HepG2 (cell line): ENCODE results near the gene MEGF6. TPM values are rescaled to one million over a fixed set of nuclear protein-coding genes. Genes with fewer than 3 reads are reported as not detected.

Experiments
- ATAC-seq: fragments of 200-7000 bp; cut with Tn5 transposase; 3 replicates; pipeline ENCODE4 v1.9.1; 2020; ENCODE audit warnings: mild to moderate bottlenecking, moderate library complexity
- BruUV-seq: library from RNA; stranded (reverse); fragments of 400-500 nt; replicated peaks from 2 replicates; lab custom pipeline; 2021; lab: Mats Ljungman, UMichigan
- CTCF ChIA-PET: fragments of 300-600 bp; formaldehyde crosslinking; extraction: SDS; loops from one replicate; lab custom pipeline; 2021; ENCODE audit warnings: low total read pairs, inconsistent platforms, low intra/inter-chr PET ratio; lab: Yijun Ruan, JAX
- POLR2A ChIA-PET: fragments of 350-600 bp; sonication (Branson Sonifier 250); formaldehyde crosslinking; loops from one replicate; lab custom pipeline; 2020; ENCODE audit warnings: antibody characterized with exemption, inconsistent platforms; lab: Yijun Ruan, JAX
- DNase-seq: peaks from one replicate; pipeline ENCODE4 v3.0.0-alpha.2; 2015; ENCODE audit warnings: low spot score
- FAIRE-seq: peaks from 3 replicates; lab custom pipeline; 2011; peaks lifted over from hg19 to GRCh38; lab: Jason Lieb, UNC
- H2AFZ ChIP-seq: one replicate; pipeline ENCODE4 v1.6.1; 2011; ENCODE audit warnings: low read length, inconsistent platforms
- H3K27ac ChIP-seq: fragments of 300-600 bp; 3 replicates; pipeline ENCODE4 v1.8.0; 2011; ENCODE audit warnings: mixed run types, mild to moderate bottlenecking, mixed read lengths, low read length, inconsistent platforms; ENCODE audit not compliant: insufficient read depth; ENCODE audit errors: extremely low read length
- H3K27me3 ChIP-seq, 2 experiments: fragments of 200-600 bp in 1 of 2; 2 replicates in 1 of 2; 3 replicates in 1 of 2; pipeline versions ENCODE4 v1.6.0 to v1.8.0; 2011; ENCODE audit warnings: low read length in 2 of 2, mild to moderate bottlenecking in 2 of 2, moderate library complexity in 2 of 2, inconsistent platforms in 1 of 2; ENCODE audit not compliant: insufficient read depth in 2 of 2, control insufficient read depth in 1 of 2
- H3K36me3 ChIP-seq, 2 experiments: fragments of 200-600 bp in 1 of 2; replicated peaks in 1 of 2; 2 replicates in 1 of 2; 3 replicates in 1 of 2; pipeline versions ENCODE4 v1.5.1 to v1.8.0; 2011; ENCODE audit warnings: low read length in 2 of 2, inconsistent platforms in 1 of 2; ENCODE audit not compliant: insufficient read depth in 2 of 2, control insufficient read depth in 1 of 2
- H3K4me1 ChIP-seq: 2 replicates; pipeline ENCODE4 v1.5.1; 2012; ENCODE audit warnings: low read length, inconsistent platforms; ENCODE audit not compliant: insufficient read depth
- H3K4me2 ChIP-seq: 2 replicates; pipeline ENCODE4 v1.6.0; 2011; ENCODE audit warnings: low read depth, low read length, inconsistent platforms
- H3K4me3 ChIP-seq, 3 experiments: fragments of 200-600 bp in 1 of 3; sonication (generic), shearing (Covaris generic) in 1 of 3; replicated peaks in 1 of 3; 2 replicates each; pipeline ENCODE4 v1.5.1; 2011 to 2016; ENCODE audit warnings: low read length in 3 of 3, inconsistent platforms in 2 of 3, low read depth in 2 of 3, mild to moderate bottlenecking in 2 of 3, control low read depth in 1 of 3, mixed read lengths in 1 of 3; ENCODE audit not compliant: insufficient read depth in 1 of 3
- H3K79me2 ChIP-seq: one replicate; pipeline ENCODE4 v1.6.1; 2011; ENCODE audit warnings: low read length, inconsistent platforms; ENCODE audit not compliant: insufficient read depth
- H3K9ac ChIP-seq: 2 replicates; pipeline ENCODE4 v1.6.0; 2011; ENCODE audit warnings: mild to moderate bottlenecking, low read depth, low read length, inconsistent platforms; ENCODE audit not compliant: insufficient read depth
- H3K9me3 ChIP-seq: 2 replicates; pipeline ENCODE4 v1.5.1; 2012; ENCODE audit warnings: mild to moderate bottlenecking, low read length
- H4K20me1 ChIP-seq: 2 replicates; pipeline ENCODE4 v1.6.0; 2011; ENCODE audit warnings: inconsistent platforms, mild to moderate bottlenecking, low read length, moderate library complexity; ENCODE audit not compliant: insufficient read depth
- AGO2 ChIP-seq: fragments of 200-400 bp; formaldehyde crosslinking; optimal IDR thresholded peaks from 2 replicates; pipeline ENCODE3; 2017; ENCODE audit warnings: mild to moderate bottlenecking, low read depth, low read length, moderate library complexity
- CCAR2 ChIP-seq: fragments of 200-400 bp; formaldehyde crosslinking; optimal IDR thresholded peaks from 2 replicates; pipeline ENCODE3; 2018; ENCODE audit warnings: low read depth, mild to moderate bottlenecking, low read length, moderate library complexity
- FOXA1 ChIP-seq, 2 experiments: fragments of 450-650 bp in 1 of 2; sonication (generic) in 1 of 2; formaldehyde crosslinking in 1 of 2; IDR thresholded peaks; 2 replicates each; pipeline versions ENCODE4 v1.4.0 to v1.6.1; 2016 to 2020; ENCODE audit warnings: missing genetic modification reagents in 1 of 2
- HDAC2 ChIP-seq: sonication (generic); formaldehyde crosslinking; IDR thresholded peaks from 2 replicates; pipeline ENCODE4 v1.4.0; 2020; ENCODE audit warnings: missing genetic modification reagents
- JUNB ChIP-seq: sonication (generic); formaldehyde crosslinking; IDR thresholded peaks from 2 replicates; pipeline ENCODE4 v1.8.0; 2022; ENCODE audit warnings: missing genetic modification reagents, mild to moderate bottlenecking, borderline replicate concordance
- NFE2L1 ChIP-seq: sonication (generic); formaldehyde crosslinking; IDR thresholded peaks from 2 replicates; pipeline ENCODE4 v1.4.0; 2020; ENCODE audit warnings: missing genetic modification reagents, mild to moderate bottlenecking, borderline replicate concordance
- PCBP2 ChIP-seq: fragments of 200-400 bp; formaldehyde crosslinking; optimal IDR thresholded peaks from 2 replicates; pipeline ENCODE3; 2018; ENCODE audit warnings: low read length, low read depth; ENCODE audit not compliant: poor library complexity, severe bottlenecking
- RBM39 ChIP-seq: fragments of 200-400 bp; formaldehyde crosslinking; IDR thresholded peaks from one replicate; pipeline ENCODE4 v1.6.1; 2018; ENCODE audit warnings: antibody characterized with exemption, mild to moderate bottlenecking, low read depth, low read length; ENCODE audit not compliant: poor library complexity, severe bottlenecking
- RFX3 ChIP-seq: IDR thresholded peaks from 2 replicates; pipeline ENCODE4 v1.6.1; 2016; ENCODE audit warnings: missing biosample characterization, missing genetic modification reagents
- ZBED4 ChIP-seq: sonication (generic); formaldehyde crosslinking; IDR thresholded peaks from 2 replicates; pipeline ENCODE4 v1.4.0; 2020; ENCODE audit warnings: missing genetic modification reagents, borderline replicate concordance
- ZFYVE20 ChIP-seq: sonication (generic); formaldehyde crosslinking; IDR thresholded peaks from 2 replicates; pipeline ENCODE4 v1.8.0; 2023; ENCODE audit warnings: low read depth, mild to moderate bottlenecking, moderate library complexity, missing genetic modification reagents, borderline replicate concordance
- ZNF350 ChIP-seq: sonication (generic); formaldehyde crosslinking; IDR thresholded peaks from 2 replicates; pipeline ENCODE4 v1.4.0; 2020; ENCODE audit warnings: mild to moderate bottlenecking, low read depth, missing genetic modification reagents, borderline replicate concordance
- ZNF775 ChIP-seq: sonication (generic); formaldehyde crosslinking; IDR thresholded peaks from 2 replicates; pipeline ENCODE4 v1.4.0; 2020; ENCODE audit warnings: missing genetic modification reagents, mild to moderate bottlenecking, moderate library complexity, borderline replicate concordance
- WGBS: methylation state at CpG from one replicate; pipeline ENCODE4 v1.1.6; 2017; ENCODE audit warnings: low lambda C conversion rate; 5-methylcytosine and 5-hydroxymethylcytosine counted together
- in situ Hi-C: cut with HindIII; loops from 2 replicates; pipeline ENCODE4 v1.10.0; 2017; ENCODE audit warnings: low pct_unique_long_range_greater_than_20kb; ENCODE audit not compliant: extremely low pct_ligation_motif_present
- intact Hi-C: fragments of 100-400 bp; cut with micrococcal nuclease; formaldehyde crosslinking; loops from one replicate; pipeline ENCODE4 v1.10.0; 2022; ENCODE audit not compliant: unreplicated experiment
- polyA plus RNA-seq, 8 experiments: library from polyadenylated mRNA; depleted of rRNA in 3 of 8; stranded (reverse) in 7 of 8; unstranded in 1 of 8; fragments of >200 nt; fragmentation: Illumina TruSeq in 4 of 8; extraction: Trizol in 4 of 8; gene quantifications; 2 replicates each; pipeline versions ENCODE4 v1.2.1 to v1.2.3, GENCODE V29; 2011 to 2016; ENCODE audit warnings: low read depth in 4 of 8, missing spikeins in 1 of 8, mixed read lengths in 1 of 8; ENCODE audit not compliant: insufficient read depth in 1 of 8
- total RNA-seq, 5 experiments: library from RNA; depleted of rRNA; stranded (reverse); fragments of >200 nt; fragmentation: Illumina TruSeq; extraction: Trizol; gene quantifications; 2 replicates each; pipeline ENCODE4 v1.2.3, GENCODE V29; 2016; ENCODE audit warnings: low read depth in 1 of 5

MEGF6 gene
- total and polyA plus RNA-seq, 2 of the 13 experiments (the other 11 are each of a cell fraction or from before 2014, with no cell fraction given) = 1.9 TPM

GRCh38 chr1:3631320-3632260, 20.3 kb upstream of the MEGF6 start:
- Histone ChIP-seq H4K20me1 (no peaks in the 10 kb centered on the region), H3K27ac (no peak overlapping the region), H3K36me3 (peaks cover 33 to 62% of the 10 kb centered on the region in 2 experiments; a peak in 4 of 5 replicates), H3K27me3 (no peaks in the 10 kb centered on the region), H3K4me2 (no peak overlapping the region), H3K79me2 (no peaks in the 10 kb centered on the region), H3K9ac (no peak overlapping the region), H2AFZ (no peak overlapping the region), H3K4me1 (peaks cover under 1% of the 10 kb centered on the region), H3K4me3 (no peak overlapping the region), H3K9me3 (no peaks in the 10 kb centered on the region)
- peak; percentile 74 for TF ChIP-seq AGO2
- no peak for TF ChIP-seq RFX3 (CRISPR knock-in tag)
- TF ChIP-seq JUNB (CRISPR knock-in tag) = no peak
- FAIRE-seq (no peak), ATAC-seq (peak; percentile 14), DNase-seq (no peak)
- in situ Hi-C loops (no loop called here), intact Hi-C loops (no loop called here)
- BruUV-seq = no TSS peak
- WGBS = 97% methylated on average over 20 of the region's 36 CpGs
- ChIA-PET CTCF (no interaction called here), POLR2A (no interaction called here)

- Histone ChIP-seq H3K4me1 (peaks cover 7% of the 10 kb centered on the region), H3K27me3 (no peaks in the 10 kb centered on the region), H3K36me3 (peaks cover 33 to 57% of the 10 kb centered on the region in 2 experiments), H3K9me3 (no peaks in the 10 kb centered on the region), H3K4me2 (no peak overlapping the region), H3K79me2 (peaks cover 1% of the 10 kb centered on the region), H3K9ac (no peak overlapping the region), H3K4me3 (no peak overlapping the region), H3K27ac (no peak overlapping the region), H4K20me1 (no peaks in the 10 kb centered on the region), H2AFZ (no peak overlapping the region)
- DNase-seq (no peak), FAIRE-seq (no peak), ATAC-seq (peak; percentile 17)
- in situ Hi-C loops = no loop called here
- ChIA-PET CTCF (no interaction called here), POLR2A (no interaction called here)
- BruUV-seq = no TSS peak
- intact Hi-C loops = no loop called here
- 95% methylated on average over 8 of the region's 9 CpGs for WGBS
- TF ChIP-seq ZNF775 (no peak), ZFYVE20 (CRISPR knock-in tag) (no peak), RBM39 (no peak), PCBP2 (no peak), CCAR2 (no peak), ZNF350 (no peak), HDAC2 (CRISPR knock-in tag) (no peak), NFE2L1 (CRISPR knock-in tag) (no peak), ZBED4 (CRISPR knock-in tag) (no peak), FOXA1 (IDR thresholded peaks at IDR 0.05) (no peak), FOXA1 (CRISPR knock-in tag; IDR thresholded peaks at IDR 0.05) (no peak)
Measured at GRCh38 chr1:3630914-3631313, 19.6 kb upstream of the MEGF6 start.
